ENCODE data around the gene ABCA13.

ABCA13 gene

DNA sequence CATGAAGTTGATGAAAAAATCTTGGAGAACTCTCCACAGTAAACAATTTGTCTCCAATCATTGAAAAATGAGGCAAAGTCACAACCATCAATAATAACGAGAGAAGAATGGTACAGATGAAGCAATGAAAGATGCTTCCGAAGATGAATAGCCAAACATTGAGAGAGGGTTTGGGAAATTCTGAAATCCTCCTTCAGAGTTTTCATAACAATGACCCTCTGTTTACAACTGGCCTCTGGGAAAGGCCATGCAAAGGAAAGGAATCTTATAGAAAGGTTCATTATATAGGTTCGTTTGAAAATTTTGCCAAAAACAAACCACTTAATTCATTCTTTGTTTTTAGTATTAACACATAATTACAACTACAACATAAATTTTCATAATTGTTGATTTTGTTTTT lies 166.5 kb downstream of the ABCA13 start:
- no peak for TF ChIP-seq CREB1 (IDR thresholded peaks at IDR 0.05; ENCODE audit: low read depth)
- TF ChIP-seq ZBTB7A (IDR thresholded peaks at IDR 0.05; ENCODE audit: low read depth) = no peak
- TF ChIP-seq FOXM1 (IDR thresholded peaks at IDR 0.05; ENCODE audit: borderline replicate concordance, low read depth) = no peak
- TF ChIP-seq CEBPB (IDR thresholded peaks at IDR 0.05) = no peak
- TF ChIP-seq, protein P1, sequence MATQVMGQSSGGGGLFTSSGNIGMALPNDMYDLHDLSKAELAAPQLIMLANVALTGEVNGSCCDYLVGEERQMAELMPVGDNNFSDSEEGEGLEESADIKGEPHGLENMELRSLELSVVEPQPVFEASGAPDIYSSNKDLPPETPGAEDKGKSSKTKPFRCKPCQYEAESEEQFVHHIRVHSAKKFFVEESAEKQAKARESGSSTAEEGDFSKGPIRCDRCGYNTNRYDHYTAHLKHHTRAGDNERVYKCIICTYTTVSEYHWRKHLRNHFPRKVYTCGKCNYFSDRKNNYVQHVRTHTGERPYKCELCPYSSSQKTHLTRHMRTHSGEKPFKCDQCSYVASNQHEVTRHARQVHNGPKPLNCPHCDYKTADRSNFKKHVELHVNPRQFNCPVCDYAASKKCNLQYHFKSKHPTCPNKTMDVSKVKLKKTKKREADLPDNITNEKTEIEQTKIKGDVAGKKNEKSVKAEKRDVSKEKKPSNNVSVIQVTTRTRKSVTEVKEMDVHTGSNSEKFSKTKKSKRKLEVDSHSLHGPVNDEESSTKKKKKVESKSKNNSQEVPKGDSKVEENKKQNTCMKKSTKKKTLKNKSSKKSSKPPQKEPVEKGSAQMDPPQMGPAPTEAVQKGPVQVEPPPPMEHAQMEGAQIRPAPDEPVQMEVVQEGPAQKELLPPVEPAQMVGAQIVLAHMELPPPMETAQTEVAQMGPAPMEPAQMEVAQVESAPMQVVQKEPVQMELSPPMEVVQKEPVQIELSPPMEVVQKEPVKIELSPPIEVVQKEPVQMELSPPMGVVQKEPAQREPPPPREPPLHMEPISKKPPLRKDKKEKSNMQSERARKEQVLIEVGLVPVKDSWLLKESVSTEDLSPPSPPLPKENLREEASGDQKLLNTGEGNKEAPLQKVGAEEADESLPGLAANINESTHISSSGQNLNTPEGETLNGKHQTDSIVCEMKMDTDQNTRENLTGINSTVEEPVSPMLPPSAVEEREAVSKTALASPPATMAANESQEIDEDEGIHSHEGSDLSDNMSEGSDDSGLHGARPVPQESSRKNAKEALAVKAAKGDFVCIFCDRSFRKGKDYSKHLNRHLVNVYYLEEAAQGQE (IDR thresholded peaks at IDR 0.05; ENCODE audit: low read depth) = no peak
- TF ChIP-seq TEAD4 (IDR thresholded peaks at IDR 0.05) = no peak
- no peak for TF ChIP-seq TCF12 (IDR thresholded peaks at IDR 0.05; ENCODE audit: low read depth)
- TF ChIP-seq MAX (IDR thresholded peaks at IDR 0.05) = no peak
- TF ChIP-seq TAF1 (IDR thresholded peaks at IDR 0.05; ENCODE audit: low read depth) = no peak
- TF ChIP-seq EGR1 (IDR thresholded peaks at IDR 0.05) = no peak
- TF ChIP-seq, protein P2, sequence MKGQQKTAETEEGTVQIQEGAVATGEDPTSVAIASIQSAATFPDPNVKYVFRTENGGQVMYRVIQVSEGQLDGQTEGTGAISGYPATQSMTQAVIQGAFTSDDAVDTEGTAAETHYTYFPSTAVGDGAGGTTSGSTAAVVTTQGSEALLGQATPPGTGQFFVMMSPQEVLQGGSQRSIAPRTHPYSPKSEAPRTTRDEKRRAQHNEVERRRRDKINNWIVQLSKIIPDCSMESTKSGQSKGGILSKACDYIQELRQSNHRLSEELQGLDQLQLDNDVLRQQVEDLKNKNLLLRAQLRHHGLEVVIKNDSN (IDR thresholded peaks at IDR 0.05) = no peak

DNA sequence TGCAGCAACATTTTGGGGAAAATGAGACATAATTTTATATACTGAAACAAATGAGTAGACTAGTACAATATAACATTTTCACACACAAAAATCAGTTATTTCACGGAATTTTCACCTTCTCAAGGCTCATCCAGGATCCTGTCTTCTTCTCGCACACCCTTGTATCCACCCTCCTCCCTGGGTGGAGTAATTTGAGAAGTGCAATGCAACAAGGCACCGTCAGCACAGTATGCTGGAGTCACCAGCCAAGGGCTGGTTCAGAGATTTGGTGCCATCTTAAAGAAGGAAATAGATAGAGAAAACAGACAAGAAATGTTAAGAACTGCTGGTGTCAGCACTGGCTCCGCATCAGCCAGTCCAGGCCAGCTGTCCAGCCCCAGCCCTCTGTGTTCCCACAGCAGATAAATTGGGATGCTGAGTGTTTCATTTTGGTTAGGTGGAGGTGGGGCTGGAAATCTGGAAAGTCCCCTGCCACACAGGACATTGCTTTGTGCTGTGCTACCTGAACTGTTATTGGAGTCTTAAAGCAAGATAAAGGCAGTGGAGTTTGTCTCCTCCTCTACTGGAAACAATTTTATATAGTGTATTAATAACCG lies 176.1 kb downstream of the ABCA13 start:
- TF ChIP-seq CREB1 (IDR thresholded peaks at IDR 0.05; ENCODE audit: low read depth) (no peak), RAD21 (IDR thresholded peaks at IDR 0.05; ENCODE audit: low read depth) (no peak), EGR1 (IDR thresholded peaks at IDR 0.05) (no peak), CEBPB (IDR thresholded peaks at IDR 0.05) (no peak), ZBTB7A (IDR thresholded peaks at IDR 0.05; ENCODE audit: low read depth) (no peak)
- TF ChIP-seq, protein P2 (IDR thresholded peaks at IDR 0.05) = no peak

DNA sequence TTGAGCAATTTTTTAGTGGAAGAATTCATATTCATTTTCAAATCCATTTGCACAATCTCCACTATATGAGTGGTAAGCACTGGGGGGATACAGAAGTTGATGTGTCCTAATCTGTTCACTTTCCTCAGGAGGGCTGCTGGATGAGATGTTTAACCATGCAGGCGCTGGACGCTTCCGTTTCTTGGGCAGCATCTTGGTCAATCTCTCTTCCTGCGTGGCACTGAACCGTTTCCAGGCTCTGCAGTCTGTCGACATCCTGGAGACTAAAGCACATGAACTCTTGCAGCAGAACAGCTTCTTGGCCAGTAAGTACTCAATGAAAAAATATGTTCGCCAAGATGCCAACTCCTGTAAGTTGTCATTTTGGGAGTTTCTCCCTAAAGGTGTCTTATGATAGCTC lies 179.3 kb downstream of the ABCA13 start:
- TF ChIP-seq TAF1 (IDR thresholded peaks at IDR 0.05; ENCODE audit: low read depth) (no peak), CREB1 (IDR thresholded peaks at IDR 0.05; ENCODE audit: low read depth) (no peak)
- TF ChIP-seq, protein P2 (IDR thresholded peaks at IDR 0.05) = no peak

DNA sequence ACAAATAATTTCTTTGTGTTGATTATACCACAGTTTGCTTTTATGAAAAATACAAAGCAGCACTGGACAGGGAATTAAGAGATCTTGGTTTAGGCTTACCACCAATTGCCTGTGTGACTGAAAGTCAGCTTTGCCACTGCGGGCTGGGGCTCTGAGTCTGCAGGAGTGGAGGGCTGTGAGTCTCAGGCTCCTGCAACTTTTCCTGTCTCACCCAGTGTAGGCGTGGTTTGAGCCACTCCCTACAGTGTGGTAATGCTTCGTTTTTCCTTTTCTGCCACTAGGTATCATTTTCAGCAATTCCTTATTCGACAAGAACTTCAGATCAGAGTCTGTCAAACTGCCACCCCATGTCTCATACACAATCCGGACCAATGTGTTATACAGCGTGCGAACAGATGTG lies 180.6 kb downstream of the ABCA13 start:
- TF ChIP-seq, protein P2 (IDR thresholded peaks at IDR 0.05) = no peak
- TF ChIP-seq MAX (IDR thresholded peaks at IDR 0.05) = no peak
- TF ChIP-seq TCF12 (IDR thresholded peaks at IDR 0.05; ENCODE audit: low read depth) = no peak
- no peak for TF ChIP-seq EP300 (IDR thresholded peaks at IDR 0.05; ENCODE audit: borderline replicate concordance)
- TF ChIP-seq ZBTB7A (IDR thresholded peaks at IDR 0.05; ENCODE audit: low read depth) = no peak

GRCh38 chr7:48355346-48355745 lies 184.1 kb downstream of the ABCA13 start:
- TF ChIP-seq CREB1 (IDR thresholded peaks at IDR 0.05; ENCODE audit: low read depth) (no peak), RAD21 (IDR thresholded peaks at IDR 0.05; ENCODE audit: low read depth) (no peak), YY1 (IDR thresholded peaks at IDR 0.05; ENCODE audit: low read depth) (no peak), EGR1 (IDR thresholded peaks at IDR 0.05) (no peak), EP300 (IDR thresholded peaks at IDR 0.05; ENCODE audit: borderline replicate concordance) (no peak), NFIC (IDR thresholded peaks at IDR 0.05) (no peak), ZBTB7A (IDR thresholded peaks at IDR 0.05; ENCODE audit: low read depth) (no peak), CEBPB (IDR thresholded peaks at IDR 0.05) (no peak), FOXM1 (IDR thresholded peaks at IDR 0.05; ENCODE audit: borderline replicate concordance, low read depth) (no peak), TAF1 (IDR thresholded peaks at IDR 0.05; ENCODE audit: low read depth) (no peak), TCF12 (IDR thresholded peaks at IDR 0.05; ENCODE audit: low read depth) (no peak), MAX (IDR thresholded peaks at IDR 0.05) (no peak), TEAD4 (IDR thresholded peaks at IDR 0.05) (no peak)
- TF ChIP-seq, protein P1 (IDR thresholded peaks at IDR 0.05; ENCODE audit: low read depth) = no peak
- TF ChIP-seq, protein P2 (IDR thresholded peaks at IDR 0.05) = no peak

Data from Ishikawa (cell line).